Endothelial cell (in vitro differentiated cells): ENCODE results near the gene GALNT7. TPM values are rescaled to one million over a fixed set of nuclear protein-coding genes. Genes with fewer than 3 reads are reported as not detected.

ENCODE experiments used
- DNase-seq: peaks from one replicate; pipeline ENCODE4 v3.0.0; 2021; ENCODE audit warnings: low spot score
- H3K27ac Mint-ChIP-seq: one replicate; pipeline ENCODE4 v1.8.0; 2021; ENCODE audit warnings: mixed read lengths, inconsistent platforms; ENCODE audit not compliant: unreplicated experiment
- H3K27me3 Mint-ChIP-seq: one replicate; pipeline ENCODE4 v1.8.0; 2021; ENCODE audit warnings: mild to moderate bottlenecking, moderate library complexity, mixed read lengths, inconsistent platforms; ENCODE audit not compliant: unreplicated experiment
- H3K36me3 Mint-ChIP-seq: one replicate; pipeline ENCODE4 v1.8.0; 2021; ENCODE audit warnings: mild to moderate bottlenecking, low read depth, mixed read lengths, inconsistent platforms; ENCODE audit not compliant: unreplicated experiment
- H3K4me1 Mint-ChIP-seq: one replicate; pipeline ENCODE4 v1.8.0; 2021; ENCODE audit warnings: mild to moderate bottlenecking, mixed read lengths, inconsistent platforms; ENCODE audit not compliant: unreplicated experiment
- H3K4me3 Mint-ChIP-seq: one replicate; pipeline ENCODE4 v1.8.0; 2021; ENCODE audit warnings: mild to moderate bottlenecking, mixed read lengths, inconsistent platforms; ENCODE audit not compliant: unreplicated experiment
- H3K9me3 Mint-ChIP-seq: one replicate; pipeline ENCODE4 v1.8.0; 2021; ENCODE audit warnings: mixed read lengths, inconsistent platforms; ENCODE audit not compliant: unreplicated experiment
- CTCF ChIP-seq: fragments of 200-600 bp; sonication (generic); IDR thresholded peaks from one replicate; pipeline ENCODE4 v1.5.0; 2021; ENCODE audit warnings: antibody characterized with exemption; ENCODE audit not compliant: unreplicated experiment
- total RNA-seq: library from RNA; stranded (reverse); fragmentation: NEBNext Ultra II Directional; extraction: Animal tissue kit (Norgen Biotek cat#: 25700); gene quantifications from one replicate; pipeline ENCODE4 v1.2.1, GENCODE V29; 2021; ENCODE audit not compliant: unreplicated experiment

The GALNT7 gene
- total RNA-seq, 1 donor from 2014 or later = 80.9 TPM

GRCh38 chr4:173151496-173151895 lies 17.1 kb upstream of the GALNT7 start:
- H3K27ac Mint-ChIP-seq = no peak overlapping the region
- no peaks in the 10 kb centered on the region for H3K36me3 Mint-ChIP-seq
- no peak for TF ChIP-seq CTCF
- H3K9me3 Mint-ChIP-seq = no peaks in the 10 kb centered on the region
- DNase-seq = no peak
- H3K4me1 Mint-ChIP-seq = peaks cover 11% of the 10 kb centered on the region
- no peaks in the 10 kb centered on the region for H3K27me3 Mint-ChIP-seq
- no peak overlapping the region for H3K4me3 Mint-ChIP-seq

- no peak overlapping the region for H3K27ac Mint-ChIP-seq
- no peak overlapping the region for H3K4me3 Mint-ChIP-seq
- H3K4me1 Mint-ChIP-seq = peaks cover 11% of the 10 kb centered on the region
- no peaks in the 10 kb centered on the region for H3K27me3 Mint-ChIP-seq
- DNase-seq = no peak
- no peaks in the 10 kb centered on the region for H3K36me3 Mint-ChIP-seq
- TF ChIP-seq CTCF = no peak
- H3K9me3 Mint-ChIP-seq = no peaks in the 10 kb centered on the region
Measured at GRCh38 chr4:173152104-173152503, 16.5 kb upstream of the GALNT7 start.

DNA sequence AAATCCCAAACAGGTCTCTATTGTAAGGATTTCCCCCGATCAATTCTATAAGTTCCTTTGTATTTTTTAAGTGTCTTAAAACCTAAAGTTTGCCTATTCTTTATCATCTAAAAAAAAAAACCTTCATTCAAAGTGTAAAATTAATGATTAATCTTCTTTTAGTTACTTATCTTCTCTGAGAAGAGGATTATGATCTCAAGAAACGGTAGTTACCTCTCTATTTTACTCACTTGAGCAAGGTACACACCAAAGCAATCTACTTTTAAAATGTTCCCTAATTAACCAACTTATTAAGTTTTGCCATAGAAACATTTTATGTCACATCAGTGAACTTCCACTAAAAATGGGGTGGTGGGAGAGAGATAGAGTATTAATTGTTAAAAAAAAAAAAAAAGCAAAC lies 15.2 kb upstream of the GALNT7 start:
- H3K9me3 Mint-ChIP-seq = no peaks in the 10 kb centered on the region
- peaks cover 11% of the 10 kb centered on the region for H3K4me1 Mint-ChIP-seq
- no peak for DNase-seq
- no peak for TF ChIP-seq CTCF
- no peak overlapping the region for H3K4me3 Mint-ChIP-seq
- H3K27ac Mint-ChIP-seq = no peak overlapping the region
- no peaks in the 10 kb centered on the region for H3K36me3 Mint-ChIP-seq
- no peaks in the 10 kb centered on the region for H3K27me3 Mint-ChIP-seq

DNA sequence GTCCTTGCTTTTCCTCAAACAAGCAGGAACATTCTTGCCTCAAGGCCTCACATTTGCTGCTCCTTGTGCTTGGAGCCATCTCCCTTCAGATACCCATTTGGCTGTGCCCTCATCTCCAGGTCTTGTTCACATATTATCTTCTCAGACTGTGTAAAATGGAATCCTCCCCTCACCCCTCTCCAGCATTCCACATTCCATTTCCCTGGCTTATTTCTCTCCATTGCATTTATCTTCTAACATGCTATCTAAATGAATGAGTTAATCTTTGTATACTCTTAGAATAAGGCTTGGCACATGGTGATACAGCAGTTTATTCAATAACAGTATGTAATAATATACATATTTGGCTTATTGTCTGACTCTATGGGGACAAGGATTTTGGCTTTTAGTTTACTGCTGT lies 8.8 kb upstream of the GALNT7 start:
- no peak overlapping the region for H3K4me3 Mint-ChIP-seq
- no peak for DNase-seq
- peaks cover 8% of the 10 kb centered on the region for H3K4me1 Mint-ChIP-seq
- no peak for TF ChIP-seq CTCF
- H3K27ac Mint-ChIP-seq = no peak overlapping the region
- peaks cover 5% of the 10 kb centered on the region for H3K36me3 Mint-ChIP-seq
- no peaks in the 10 kb centered on the region for H3K9me3 Mint-ChIP-seq
- H3K27me3 Mint-ChIP-seq = no peaks in the 10 kb centered on the region

DNA sequence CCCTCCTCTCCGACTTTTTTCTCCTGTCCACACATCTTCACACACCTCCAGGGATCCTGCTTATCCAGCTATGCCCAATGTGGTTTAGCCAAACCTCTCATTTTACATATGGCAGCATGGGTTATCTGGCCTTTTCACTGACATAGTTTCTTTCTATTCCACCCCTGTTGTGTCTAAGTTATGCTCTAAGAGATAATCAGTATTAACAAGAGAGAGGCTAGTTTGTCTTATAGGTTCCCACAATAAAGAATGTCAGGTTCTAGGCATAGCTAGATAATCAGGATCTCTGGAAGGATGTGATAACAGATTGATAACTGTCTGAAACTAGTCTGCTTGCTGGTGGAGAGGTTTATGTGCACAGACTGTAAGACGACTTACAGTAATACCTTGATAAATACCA lies 7.7 kb upstream of the GALNT7 start:
- Mint-ChIP-seq H3K27ac (no peak overlapping the region), H3K27me3 (no peaks in the 10 kb centered on the region), H3K4me1 (peaks cover 6% of the 10 kb centered on the region), H3K9me3 (no peaks in the 10 kb centered on the region), H3K36me3 (peaks cover 8% of the 10 kb centered on the region), H3K4me3 (no peak overlapping the region)
- TF ChIP-seq CTCF = no peak
- DNase-seq = no peak
